GM12875 (cell line): Measurements from ENCODE around the gene PNMT.

Experiments used
- H3K4me3 ChIP-seq: one replicate; pipeline ENCODE4 v1.5.1; 2011; ENCODE audit warnings: low read depth, low read length, control low read depth
- CTCF ChIP-seq: IDR thresholded peaks from 2 replicates; pipeline ENCODE4 v1.5.1; 2011; ENCODE audit warnings: low read depth, mild to moderate bottlenecking, control low read depth, inconsistent platforms, low read length, moderate library complexity, borderline replicate concordance; ENCODE audit not compliant: insufficient read depth

Gene PNMT

GRCh38 chr17:39687101-39687545 is 18.9 kb downstream of the PNMT start:
- H3K4me3 ChIP-seq: no peak overlapping the region
- TF ChIP-seq CTCF: no peak

GRCh38 chr17:39687546-39688474 is 19.6 kb downstream of the PNMT start, which contains the start of gene PGAP3:
Gene PGAP3 (minus strand): TSS chr17:39688057. CDS start chr17:39688014, 43 bp downstream.
- no peak for TF ChIP-seq CTCF
- H3K4me3 ChIP-seq: peak within 1 kb of the TSS; percentile 67

GRCh38 chr17:39688475-39688835 is 20.2 kb downstream of the PNMT start:
- no peak for TF ChIP-seq CTCF
- H3K4me3 ChIP-seq: peak overlapping the region; percentile 67

- H3K4me3 ChIP-seq: no peak overlapping the region
- TF ChIP-seq CTCF: no peak
Measured at GRCh38 chr17:39688945-39689344, 20.7 kb downstream of the PNMT start.

GRCh38 chr17:39694593-39694992 is 26.3 kb downstream of the PNMT start:
- TF ChIP-seq CTCF: no peak

GRCh38 chr17:39695089-39695474 is 26.8 kb downstream of the PNMT start:
- no peak for TF ChIP-seq CTCF
- no peak overlapping the region for H3K4me3 ChIP-seq

More at GRCh38 chr17:39694593-39694992, 26.3 kb downstream of the PNMT start:
- H3K4me3 ChIP-seq: no peak overlapping the region

GRCh38 chr17:39696731-39697130 is 28.5 kb downstream of the PNMT start:
- no peak overlapping the region for H3K4me3 ChIP-seq
- no peak for TF ChIP-seq CTCF
